HuH-7 (cell line): ENCODE data around the gene NUP133.
"Not testable (repeated sequence)": the region's sequence is repeated elsewhere in the genome, so short reads cannot be mapped to it uniquely, and the experiment has no call there.

Experiments
- DNase-seq: peaks from one replicate; pipeline ENCODE4 v3.0.0; 2011; ENCODE audit warnings: low spot score

The NUP133 gene

GRCh38 chr1:229448845-229449244 lies 59.3 kb downstream of the NUP133 start:
- no peak for DNase-seq

GRCh38 chr1:229448354-229448753 lies 59.8 kb downstream of the NUP133 start:
- DNase-seq: no peak

- no peak for DNase-seq
These were observed 60.3 kb downstream of the NUP133 start for GRCh38 chr1:229447809-229448252.

GRCh38 chr1:229445828-229446227 lies 62.3 kb downstream of the NUP133 start:
- DNase-seq: no peak

- no peak for DNase-seq
These were observed 67.1 kb downstream of the NUP133 start for GRCh38 chr1:229440851-229441537.

GRCh38 chr1:229438021-229438420 lies 70.1 kb downstream of the NUP133 start:
- DNase-seq: no peak

- no peak for DNase-seq
These were observed 70.7 kb downstream of the NUP133 start for GRCh38 chr1:229437443-229437842.

- no peak for DNase-seq
These were observed 71.9 kb downstream of the NUP133 start for GRCh38 chr1:229436201-229436600.

GRCh38 chr1:229434641-229435051 lies 73.5 kb downstream of the NUP133 start:
- no peak for DNase-seq

GRCh38 chr1:229434005-229434640 lies 74.0 kb downstream of the NUP133 start, which contains the start of gene ACTA1:
Gene ACTA1 (minus strand): TSS chr1:229434094. CDS start chr1:229433115, 979 bp downstream.
- no peak for DNase-seq

- DNase-seq: no peak
These were observed 74.7 kb downstream of the NUP133 start for GRCh38 chr1:229433364-229434004.

- no peak for DNase-seq
These were observed 75.2 kb downstream of the NUP133 start for GRCh38 chr1:229432905-229433304.

- DNase-seq: no peak
These were observed 76.1 kb downstream of the NUP133 start for GRCh38 chr1:229432116-229432461.

- DNase-seq: no peak
These were observed 76.6 kb downstream of the NUP133 start for GRCh38 chr1:229431284-229432115.

- peak; percentile 51 for DNase-seq
These were observed 77.3 kb downstream of the NUP133 start for GRCh38 chr1:229430761-229431283.

GRCh38 chr1:229428256-229428655 lies 79.9 kb downstream of the NUP133 start:
- DNase-seq: no peak

- DNase-seq: no peak
These were observed 80.6 kb downstream of the NUP133 start for GRCh38 chr1:229427572-229427971.

GRCh38 chr1:229425564-229426159 lies 82.5 kb downstream of the NUP133 start:
- no peak for DNase-seq

GRCh38 chr1:229420765-229421164 lies 87.4 kb downstream of the NUP133 start:
- DNase-seq: peak; percentile 52

GRCh38 chr1:229420224-229420623 lies 87.9 kb downstream of the NUP133 start:
- DNase-seq: no peak

- DNase-seq: not testable (repeated sequence)
These were observed 89.6 kb downstream of the NUP133 start for GRCh38 chr1:229418586-229418985.

GRCh38 chr1:229412810-229413209 lies 95.3 kb downstream of the NUP133 start:
- not testable (repeated sequence) for DNase-seq
